Thyroid gland (tissue), 4 donors: ENCODE results near the gene PTPN4.

Source experiments
- CTCF ChIP-seq, 6 experiments: fragments of 200-600 bp in 3 of 6; fragments of 450-650 bp in 3 of 6; sonication (generic) in 3 of 6; IDR thresholded peaks; one replicate each; pipeline ENCODE4 v1.5.1; 2016 to 2019; ENCODE audit warnings: antibody characterized with exemption in 6 of 6, mild to moderate bottlenecking in 2 of 6, inconsistent platforms in 1 of 6, moderate library complexity in 1 of 6
- POLR2A ChIP-seq, 2 donors: fragments of 450-650 bp; IDR thresholded peaks; one replicate each; pipeline ENCODE4 v1.6.1; 2017; ENCODE audit warnings: antibody characterized with exemption in 2 of 2, mild to moderate bottlenecking in 2 of 2, moderate library complexity in 1 of 2

- TF ChIP-seq POLR2A (IDR thresholded peaks at IDR 0.05): no peak
- no peak for TF ChIP-seq CTCF (IDR thresholded peaks at IDR 0.05)
These were observed 222.2 kb downstream of the PTPN4 start for GRCh38 chr2:119981896-119982295.
